Right lobe of liver (tissue), 4 donors: ENCODE results near the gene TCF4.

Source experiments
- POLR2A ChIP-seq: fragments of 450-650 bp; IDR thresholded peaks from one replicate; pipeline ENCODE4 v1.6.1; 2017; ENCODE audit warnings: antibody characterized with exemption, mild to moderate bottlenecking
- TF ChIP-seq, protein P1 (sequence below), 4 donors: fragments of 200-600 bp in 3 of 4; fragments of 450-650 bp in 1 of 4; IDR thresholded peaks; one replicate each; pipeline versions ENCODE4 v1.5.1 to v1.8.0; 2016 to 2022; ENCODE audit warnings: antibody characterized with exemption in 4 of 4, mild to moderate bottlenecking in 2 of 4
- donor health status: DM: no; HTN: no; CAD: no.
- donor health status: DM: no; HTN: no; CAD: no.
- donor health status: DM: no; HTN: yes; CAD: no.

DNA sequence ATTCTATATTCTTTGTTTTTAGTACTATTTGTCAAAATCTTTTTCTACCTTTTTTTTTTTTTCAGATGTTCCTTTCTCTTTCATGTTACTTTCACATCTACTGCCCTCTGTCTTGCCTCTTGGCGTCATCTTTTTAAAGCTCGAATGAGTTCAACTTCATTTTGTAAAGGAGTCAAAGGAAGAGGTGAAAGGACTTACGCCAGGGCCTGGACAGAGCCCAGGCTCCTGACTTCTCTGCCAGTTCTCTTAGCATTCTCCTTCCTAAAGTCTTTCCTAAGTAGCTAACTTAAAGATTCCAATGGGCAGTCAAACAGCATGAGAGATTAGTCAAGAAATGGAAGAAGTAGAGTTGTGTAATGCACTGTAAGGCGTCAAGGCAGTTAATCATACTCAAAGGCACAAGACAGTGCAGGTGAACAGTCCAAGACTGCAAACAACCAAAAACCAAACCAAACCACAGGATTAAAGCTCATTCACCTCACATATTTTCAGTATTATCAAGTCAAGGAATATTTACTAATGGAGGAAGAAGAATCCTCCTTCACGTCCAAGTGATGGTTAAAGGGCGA lies 301.7 kb downstream of the TCF4 start:
- TF ChIP-seq, protein P1, sequence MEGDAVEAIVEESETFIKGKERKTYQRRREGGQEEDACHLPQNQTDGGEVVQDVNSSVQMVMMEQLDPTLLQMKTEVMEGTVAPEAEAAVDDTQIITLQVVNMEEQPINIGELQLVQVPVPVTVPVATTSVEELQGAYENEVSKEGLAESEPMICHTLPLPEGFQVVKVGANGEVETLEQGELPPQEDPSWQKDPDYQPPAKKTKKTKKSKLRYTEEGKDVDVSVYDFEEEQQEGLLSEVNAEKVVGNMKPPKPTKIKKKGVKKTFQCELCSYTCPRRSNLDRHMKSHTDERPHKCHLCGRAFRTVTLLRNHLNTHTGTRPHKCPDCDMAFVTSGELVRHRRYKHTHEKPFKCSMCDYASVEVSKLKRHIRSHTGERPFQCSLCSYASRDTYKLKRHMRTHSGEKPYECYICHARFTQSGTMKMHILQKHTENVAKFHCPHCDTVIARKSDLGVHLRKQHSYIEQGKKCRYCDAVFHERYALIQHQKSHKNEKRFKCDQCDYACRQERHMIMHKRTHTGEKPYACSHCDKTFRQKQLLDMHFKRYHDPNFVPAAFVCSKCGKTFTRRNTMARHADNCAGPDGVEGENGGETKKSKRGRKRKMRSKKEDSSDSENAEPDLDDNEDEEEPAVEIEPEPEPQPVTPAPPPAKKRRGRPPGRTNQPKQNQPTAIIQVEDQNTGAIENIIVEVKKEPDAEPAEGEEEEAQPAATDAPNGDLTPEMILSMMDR (IDR thresholded peaks at IDR 0.05) = no peak
- TF ChIP-seq POLR2A = no peak
